ENCODE results near the gene FADS3.

FADS3 gene

GRCh38 chr11:61912530-61912898, 21.2 kb upstream of the FADS3 start:
- Histone ChIP-seq H3K4me3 (ENCODE audit: low read depth, low read length) (no peak overlapping the region), H3K27me3 (replicated peaks) (peaks cover 6% of the 10 kb centered on the region), H3K36me3 (replicated peaks) (no peaks in the 10 kb centered on the region), H3K27ac (no peak overlapping the region)
- no peak for TF ChIP-seq CTCF (IDR thresholded peaks at IDR 0.05; ENCODE audit: low read depth, low read length, missing control alignments)
- in situ Hi-C loops (cut with HindIII; ENCODE audit: low pct_ligation_motif_present, low sequenced_read_pairs): loop anchor here (25.0 kb wide), 1 partner anchor 200 kb away; the partner anchor contains the start of gene INCENP
- DNase-seq: no peak

- TF ChIP-seq CTCF (IDR thresholded peaks at IDR 0.05; ENCODE audit: low read depth, low read length, missing control alignments): no peak
- Histone ChIP-seq H3K27me3 (replicated peaks) (peaks cover 3% of the 10 kb centered on the region), H3K4me3 (ENCODE audit: low read depth, low read length) (no peak overlapping the region), H3K27ac (no peak overlapping the region), H3K36me3 (replicated peaks) (no peaks in the 10 kb centered on the region)
- in situ Hi-C loops (cut with HindIII; ENCODE audit: low pct_ligation_motif_present, low sequenced_read_pairs): loop anchor here (25.0 kb wide), 1 partner anchor 200 kb away; the partner anchor contains the start of gene INCENP
- no peak for DNase-seq
These were observed 20.6 kb upstream of the FADS3 start for GRCh38 chr11:61911701-61912529.

- Histone ChIP-seq H3K27me3 (replicated peaks) (no peaks in the 10 kb centered on the region), H3K36me3 (replicated peaks) (no peaks in the 10 kb centered on the region), H3K27ac (no peak overlapping the region), H3K4me3 (ENCODE audit: low read depth, low read length) (no peak overlapping the region)
- DNase-seq: no peak
- in situ Hi-C loops (cut with HindIII; ENCODE audit: low pct_ligation_motif_present, low sequenced_read_pairs): loop anchor here (25.0 kb wide), 1 partner anchor 201 kb away; the partner anchor contains the start of gene INCENP
- TF ChIP-seq CTCF (IDR thresholded peaks at IDR 0.05; ENCODE audit: low read depth, low read length, missing control alignments): no peak
These were observed 19.9 kb upstream of the FADS3 start for GRCh38 chr11:61911128-61911700.

DNA sequence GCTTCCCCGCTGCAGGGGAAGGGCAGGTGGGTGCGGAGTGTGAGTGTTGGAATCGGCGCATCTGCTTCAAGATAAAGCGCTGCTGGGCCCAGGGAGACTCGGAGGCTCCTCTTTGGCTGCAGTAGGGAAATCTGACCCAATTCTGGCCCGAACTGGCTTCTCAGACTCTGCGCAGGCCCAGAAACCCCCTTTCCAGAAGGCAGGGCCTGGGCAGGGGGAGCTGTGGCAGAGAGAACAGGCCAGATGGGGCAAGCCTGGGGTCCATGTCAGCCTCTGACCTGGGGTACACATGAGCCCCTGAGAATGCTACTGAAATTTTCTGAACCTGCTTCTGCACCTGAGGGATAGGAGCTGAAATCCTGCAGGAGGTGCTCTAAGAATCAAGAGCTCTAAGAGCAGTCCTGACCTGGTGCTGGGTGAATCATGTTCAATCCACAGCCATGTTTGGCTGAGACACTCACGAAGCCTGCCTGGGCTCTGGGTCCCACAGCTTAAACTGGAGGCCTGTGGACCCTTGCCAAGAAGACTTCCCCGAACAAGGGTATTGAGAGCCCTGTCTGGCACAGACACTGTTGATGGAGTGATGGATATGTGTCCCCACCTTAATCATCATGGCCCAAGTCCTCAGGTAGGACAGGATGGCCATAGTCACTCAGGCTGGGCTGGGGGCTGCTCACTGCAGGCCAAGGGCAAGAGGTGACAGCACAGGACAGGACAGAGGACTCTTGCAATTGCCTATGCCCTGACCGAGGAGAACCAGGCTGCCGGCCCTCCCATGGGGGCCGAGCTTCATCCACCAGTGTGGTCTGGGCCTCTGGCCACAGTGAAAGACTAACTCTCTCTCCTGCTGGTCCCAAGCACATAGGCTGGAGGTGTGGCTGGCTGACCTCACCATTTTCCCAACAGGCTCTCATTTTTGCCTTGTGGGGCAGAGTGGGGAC, 19.1 kb upstream of the FADS3 start:
- in situ Hi-C loops (cut with HindIII; ENCODE audit: low pct_ligation_motif_present, low sequenced_read_pairs): loop anchor here (25.0 kb wide), 1 partner anchor 202 kb away; the partner anchor contains the start of gene INCENP
- Histone ChIP-seq H3K4me3 (ENCODE audit: low read depth, low read length) (no peak overlapping the region), H3K27me3 (replicated peaks) (no peaks in the 10 kb centered on the region), H3K36me3 (replicated peaks) (no peaks in the 10 kb centered on the region), H3K27ac (no peak overlapping the region)
- DNase-seq: no peak
- TF ChIP-seq CTCF (IDR thresholded peaks at IDR 0.05; ENCODE audit: low read depth, low read length, missing control alignments): no peak

GRCh38 chr11:61908730-61909316, 17.5 kb upstream of the FADS3 start:
- in situ Hi-C loops (cut with HindIII; ENCODE audit: low pct_ligation_motif_present, low sequenced_read_pairs): loop anchor here (25.0 kb wide), 1 partner anchor 203 kb away; the partner anchor contains the start of gene INCENP
- Histone ChIP-seq H3K36me3 (replicated peaks) (no peaks in the 10 kb centered on the region), H3K27ac (no peak overlapping the region), H3K27me3 (replicated peaks) (no peaks in the 10 kb centered on the region), H3K4me3 (ENCODE audit: low read depth, low read length) (no peak overlapping the region)
- TF ChIP-seq CTCF (IDR thresholded peaks at IDR 0.05; ENCODE audit: low read depth, low read length, missing control alignments): no peak
- no peak for DNase-seq
